ENCODE results near the gene ADAM8.

- TF ChIP-seq CTCF (IDR thresholded peaks at IDR 0.05; ENCODE audit: control extremely low read depth in 1 of 3, insufficient read depth in 1 of 3, low read depth in 1 of 3, low read length in 3 of 3) (no peak), POLR2A (IDR thresholded peaks at IDR 0.05; ENCODE audit: control extremely low read depth in 1 of 2, low read depth in 2 of 2, low read length in 2 of 2) (no peak), CHD1 (IDR thresholded peaks at IDR 0.05; ENCODE audit: low read depth, low read length) (no peak), JUND (IDR thresholded peaks at IDR 0.05; ENCODE audit: low read length) (no peak), HDAC2 (IDR thresholded peaks at IDR 0.05; ENCODE audit: borderline replicate concordance in 1 of 2, low read depth in 2 of 2, low read length in 2 of 2) (no peak), RXRA (IDR thresholded peaks at IDR 0.05; ENCODE audit: insufficient read depth, low read depth, low read length) (no peak), SIN3A (conservative IDR thresholded peaks at IDR 0.05 in 1 of 2, IDR thresholded peaks at IDR 0.05 in 1 of 2; ENCODE audit: low read depth in 1 of 2, low read length in 2 of 2) (no peak), ZNF274 (IDR thresholded peaks at IDR 0.05; ENCODE audit: borderline replicate concordance, extremely low read depth, low read length) (no peak), EP300 (IDR thresholded peaks at IDR 0.05; ENCODE audit: borderline replicate concordance in 1 of 2, low read depth in 2 of 2, low read length in 2 of 2) (no peak), TEAD4 (IDR thresholded peaks at IDR 0.05; ENCODE audit: low read depth, low read length) (no peak), NANOG (IDR thresholded peaks at IDR 0.05; ENCODE audit: insufficient read depth, low read depth, low read length, poor library complexity, severe bottlenecking) (no peak)
- TF ChIP-seq, protein P1, sequence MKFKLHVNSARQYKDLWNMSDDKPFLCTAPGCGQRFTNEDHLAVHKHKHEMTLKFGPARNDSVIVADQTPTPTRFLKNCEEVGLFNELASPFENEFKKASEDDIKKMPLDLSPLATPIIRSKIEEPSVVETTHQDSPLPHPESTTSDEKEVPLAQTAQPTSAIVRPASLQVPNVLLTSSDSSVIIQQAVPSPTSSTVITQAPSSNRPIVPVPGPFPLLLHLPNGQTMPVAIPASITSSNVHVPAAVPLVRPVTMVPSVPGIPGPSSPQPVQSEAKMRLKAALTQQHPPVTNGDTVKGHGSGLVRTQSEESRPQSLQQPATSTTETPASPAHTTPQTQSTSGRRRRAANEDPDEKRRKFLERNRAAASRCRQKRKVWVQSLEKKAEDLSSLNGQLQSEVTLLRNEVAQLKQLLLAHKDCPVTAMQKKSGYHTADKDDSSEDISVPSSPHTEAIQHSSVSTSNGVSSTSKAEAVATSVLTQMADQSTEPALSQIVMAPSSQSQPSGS (IDR thresholded peaks at IDR 0.05; ENCODE audit: low read length) = no peak
- TF ChIP-seq, protein P2, sequence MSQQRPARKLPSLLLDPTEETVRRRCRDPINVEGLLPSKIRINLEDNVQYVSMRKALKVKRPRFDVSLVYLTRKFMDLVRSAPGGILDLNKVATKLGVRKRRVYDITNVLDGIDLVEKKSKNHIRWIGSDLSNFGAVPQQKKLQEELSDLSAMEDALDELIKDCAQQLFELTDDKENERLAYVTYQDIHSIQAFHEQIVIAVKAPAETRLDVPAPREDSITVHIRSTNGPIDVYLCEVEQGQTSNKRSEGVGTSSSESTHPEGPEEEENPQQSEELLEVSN (IDR thresholded peaks at IDR 0.05) = no peak
- TF ChIP-seq, protein P3, sequence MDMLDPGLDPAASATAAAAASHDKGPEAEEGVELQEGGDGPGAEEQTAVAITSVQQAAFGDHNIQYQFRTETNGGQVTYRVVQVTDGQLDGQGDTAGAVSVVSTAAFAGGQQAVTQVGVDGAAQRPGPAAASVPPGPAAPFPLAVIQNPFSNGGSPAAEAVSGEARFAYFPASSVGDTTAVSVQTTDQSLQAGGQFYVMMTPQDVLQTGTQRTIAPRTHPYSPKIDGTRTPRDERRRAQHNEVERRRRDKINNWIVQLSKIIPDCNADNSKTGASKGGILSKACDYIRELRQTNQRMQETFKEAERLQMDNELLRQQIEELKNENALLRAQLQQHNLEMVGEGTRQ (IDR thresholded peaks at IDR 0.05; ENCODE audit: low read length) = no peak
Observed at GRCh38 chr10:133310789-133311188, 34.1 kb upstream of the ADAM8 start.
